Measurements from ENCODE around the gene ZNF555. TPM values are rescaled to one million over a fixed set of nuclear protein-coding genes. Genes with fewer than 3 reads are reported as not detected.

The ZNF555 gene
- polyA plus RNA-seq, 1 donor: 13.5 TPM

DNA sequence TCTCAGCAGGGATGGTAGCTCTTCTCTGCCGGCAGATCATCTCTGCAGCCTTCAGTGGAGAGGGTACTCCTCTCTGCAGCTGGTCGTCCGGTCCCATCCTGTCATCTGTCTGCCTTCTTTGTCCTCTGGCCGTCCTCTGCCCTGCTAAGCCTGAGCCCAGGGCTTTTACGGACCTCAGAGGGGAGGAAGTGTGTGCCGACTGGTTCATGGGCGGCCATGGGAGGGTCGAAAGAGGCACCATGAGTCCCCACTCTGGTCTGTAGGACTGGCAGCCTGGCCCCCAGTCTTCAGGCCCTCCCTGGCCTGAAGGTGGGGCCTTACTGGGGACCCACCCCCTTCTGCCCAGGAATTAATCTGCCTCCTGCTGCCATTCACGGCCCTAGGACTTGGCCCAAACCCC is 17.6 kb upstream of the ZNF555 start:
- no peak for DNase-seq

GRCh38 chr19:2824129-2824528 is 17.1 kb upstream of the ZNF555 start:
- no peak for DNase-seq

GRCh38 chr19:2827022-2827421 is 14.3 kb upstream of the ZNF555 start:
- DNase-seq: no peak

DNA sequence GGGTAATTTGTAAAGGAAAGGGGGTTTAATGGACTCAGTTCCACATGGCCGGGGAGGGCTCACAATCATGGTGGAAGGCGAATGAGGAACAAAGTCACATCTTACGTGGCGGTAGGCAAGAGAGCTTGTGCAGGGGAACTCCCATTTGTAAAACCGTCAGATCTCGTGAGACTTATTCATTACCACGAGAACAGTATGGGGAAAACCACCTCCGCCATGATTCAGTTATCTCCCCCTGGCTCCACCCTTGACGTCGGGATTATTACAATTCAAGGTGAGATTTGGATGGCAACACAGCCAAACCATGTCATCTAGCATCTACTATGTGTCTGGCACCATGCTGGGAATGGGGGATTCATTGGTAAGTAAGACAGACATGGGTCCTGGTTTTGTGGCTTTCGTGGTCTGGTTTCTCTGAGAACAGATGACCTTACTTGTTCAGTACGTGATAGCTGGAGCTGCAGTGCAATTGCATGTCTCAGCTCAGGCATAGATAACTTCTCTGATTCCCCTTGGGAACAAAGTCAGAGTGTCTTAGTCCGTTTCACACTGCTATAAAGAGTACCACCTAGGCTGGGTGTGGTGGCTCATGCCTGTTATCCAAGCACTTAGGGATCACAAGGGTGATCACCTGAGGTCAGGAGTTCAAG is 13.3 kb upstream of the ZNF555 start:
- no peak for DNase-seq

- DNase-seq: no peak
These were observed 6.9 kb upstream of the ZNF555 start for GRCh38 chr19:2834294-2834871.

DNA sequence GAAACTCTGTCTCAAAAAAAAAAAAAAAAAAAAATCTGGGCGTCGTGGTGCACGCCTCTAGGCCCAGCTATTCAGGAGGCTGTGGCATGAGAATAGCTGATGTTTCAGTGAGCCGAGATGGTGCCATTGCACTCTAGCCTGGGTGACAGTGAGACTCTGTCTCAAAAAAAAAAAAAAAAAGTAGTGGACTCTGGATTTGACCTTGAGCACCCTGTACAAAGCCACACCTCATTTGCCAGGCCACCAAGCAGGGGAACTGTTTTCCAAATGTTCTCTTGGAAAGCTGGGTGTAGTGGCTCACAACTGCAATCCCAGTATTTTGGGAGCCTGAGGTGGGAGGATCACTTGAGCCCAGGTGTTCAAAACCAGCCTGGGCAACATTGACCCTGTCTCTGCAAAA is 3.8 kb upstream of the ZNF555 start:
- DNase-seq: no peak

- peak; percentile 4 for DNase-seq
These were observed 740 bp downstream of the ZNF555 start for GRCh38 chr19:2841855-2842574.

- DNase-seq: no peak
These were observed 3.8 kb downstream of the ZNF555 start for GRCh38 chr19:2845107-2845506.

- no peak for DNase-seq
These were observed 5.1 kb downstream of the ZNF555 start for GRCh38 chr19:2846180-2846894.

DNA sequence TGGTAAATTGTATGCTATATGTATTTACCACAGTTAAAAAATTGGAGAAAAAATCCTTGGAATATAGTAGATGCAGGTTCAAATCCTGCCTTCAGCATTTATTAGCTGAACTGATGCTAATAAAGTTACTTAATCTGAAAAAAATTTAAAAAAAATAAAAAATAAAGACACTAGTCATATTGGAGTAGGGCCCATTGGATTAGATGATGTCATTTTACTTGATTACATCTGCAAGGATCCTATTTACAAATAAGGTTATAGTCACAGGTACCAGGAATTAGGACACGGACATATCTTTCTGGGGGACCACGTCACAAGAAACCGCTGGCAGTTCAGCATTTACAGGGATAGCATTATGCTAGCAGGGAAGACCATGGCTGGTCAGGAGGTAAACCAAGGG is 6.2 kb downstream of the ZNF555 start:
- no peak for DNase-seq

- DNase-seq: no peak
These were observed 7.3 kb downstream of the ZNF555 start for GRCh38 chr19:2848616-2849015.

DNA sequence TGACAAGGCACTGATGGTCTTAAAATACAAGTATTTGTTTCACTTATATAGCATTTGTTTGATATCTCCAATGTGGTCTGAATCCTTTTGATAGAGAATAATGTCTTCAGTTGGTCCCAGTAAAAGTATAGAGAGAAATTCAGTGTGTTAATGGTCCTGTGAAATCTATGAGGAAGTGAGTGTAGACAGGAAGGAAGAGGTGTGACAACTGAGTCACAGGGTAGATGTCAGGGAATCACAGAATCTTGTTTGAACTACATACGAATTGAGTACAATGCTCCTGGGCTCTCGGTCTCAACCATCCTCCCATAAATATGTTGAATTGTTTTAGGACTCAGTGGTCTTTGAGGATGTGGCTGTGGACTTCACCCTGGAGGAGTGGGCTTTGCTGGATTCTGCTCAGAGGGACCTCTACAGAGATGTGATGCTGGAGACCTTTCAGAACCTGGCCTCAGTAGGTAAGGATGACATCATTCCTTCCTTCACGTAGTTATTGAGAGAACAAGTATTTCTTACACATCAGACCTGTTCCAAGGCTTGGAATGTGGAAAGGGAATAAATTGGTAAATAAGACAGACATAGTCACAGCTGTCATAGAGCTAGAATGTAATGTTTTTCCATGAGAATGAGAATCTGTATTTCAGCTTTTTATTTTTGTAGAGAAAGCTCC is 9.1 kb downstream of the ZNF555 start:
- DNase-seq: no peak

DNA sequence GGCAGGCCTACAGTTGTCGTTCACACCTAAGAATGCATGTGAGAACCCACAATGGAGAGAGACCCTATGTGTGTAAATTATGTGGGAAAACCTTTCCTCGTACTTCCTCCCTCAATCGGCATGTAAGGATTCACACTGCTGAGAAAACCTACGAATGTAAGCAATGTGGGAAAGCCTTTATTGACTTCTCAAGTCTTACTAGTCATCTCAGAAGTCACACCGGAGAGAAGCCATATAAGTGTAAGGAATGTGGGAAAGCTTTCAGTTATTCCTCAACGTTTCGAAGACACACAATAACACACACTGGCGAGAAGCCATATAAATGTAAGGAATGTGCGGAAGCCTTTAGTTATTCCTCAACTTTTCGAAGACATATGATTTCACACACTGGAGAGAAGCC is 11.3 kb downstream of the ZNF555 start:
- DNase-seq: no peak

GRCh38 chr19:2853015-2853606 is 11.8 kb downstream of the ZNF555 start:
- DNase-seq: no peak

DNA sequence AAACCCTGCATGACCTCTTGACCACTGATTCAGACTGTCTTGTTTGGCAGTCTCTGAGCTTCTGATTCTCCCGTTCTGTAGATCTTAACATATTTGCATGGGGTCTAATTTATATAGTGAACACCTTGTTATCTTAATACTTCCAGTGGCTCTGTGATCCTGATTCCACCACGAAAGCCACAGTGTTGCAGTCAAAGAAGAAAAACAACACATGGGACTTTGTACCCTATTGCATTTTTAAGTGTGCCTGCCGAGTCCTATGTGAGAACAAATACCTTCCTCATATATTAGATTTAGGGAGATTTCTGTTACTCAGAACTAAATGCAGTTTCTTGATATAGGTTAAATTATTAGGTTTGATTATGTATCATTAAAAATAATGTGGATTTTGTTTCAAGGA is 13.6 kb downstream of the ZNF555 start:
- DNase-seq: no peak

DNA sequence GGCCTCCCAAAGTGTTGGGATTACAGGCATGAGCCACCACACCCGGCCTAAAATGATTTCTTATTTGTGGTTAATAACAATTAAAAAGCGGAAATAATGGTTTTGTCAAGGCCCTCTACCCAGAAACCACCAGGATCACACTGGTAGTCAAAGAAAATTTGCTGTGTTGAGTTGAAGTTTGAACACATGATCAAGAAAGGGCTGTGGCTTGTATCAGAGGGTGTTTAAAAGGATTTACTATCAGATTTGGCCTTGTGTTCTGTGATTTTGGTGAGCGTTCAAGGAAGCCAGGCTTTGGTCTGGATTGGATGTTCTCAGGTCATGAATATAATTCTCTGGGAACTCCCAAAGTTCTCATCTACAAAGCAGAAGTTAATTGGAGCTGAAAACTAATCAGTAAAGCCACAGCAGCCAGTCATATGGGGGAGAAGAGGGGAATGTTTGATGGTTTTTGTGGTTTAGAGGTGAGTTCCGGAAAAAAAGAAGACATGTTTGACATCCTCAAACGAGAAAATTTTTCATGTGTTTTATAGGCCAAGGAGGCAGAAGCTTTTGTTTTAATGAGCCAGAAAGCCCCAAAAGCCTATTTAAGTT is 15.3 kb downstream of the ZNF555 start:
- no peak for DNase-seq

GRCh38 chr19:2858864-2859263 is 17.6 kb downstream of the ZNF555 start:
- no peak for DNase-seq

- DNase-seq: no peak
These were observed 22.5 kb downstream of the ZNF555 start for GRCh38 chr19:2863816-2864215.

- DNase-seq: no peak
These were observed 24.2 kb downstream of the ZNF555 start for GRCh38 chr19:2865334-2866100.

GRCh38 chr19:2866495-2867024 is 25.3 kb downstream of the ZNF555 start:
- DNase-seq: no peak

Data from left kidney (tissue), 2 donors.